SK-N-SH treated with all-trans-retinoic acid at 6 μM for 48 hours (cell line): ENCODE data around the gene ETFB.

Experiments
- PATZ1 ChIP-seq: fragments of 250-450 bp; sonication (Bioruptor Pico); IDR thresholded peaks from 2 replicates; pipeline ENCODE4 v1.8.0; 2020; ENCODE audit warnings: mild to moderate bottlenecking, moderate library complexity, borderline replicate concordance
- TSHZ2 ChIP-seq: fragments of 250-450 bp; sonication (Bioruptor Pico); IDR thresholded peaks from 2 replicates; pipeline ENCODE4 v1.5.0; 2020; ENCODE audit warnings: mild to moderate bottlenecking, moderate library complexity
- ZFP30 ChIP-seq: fragments of 450-650 bp; formaldehyde crosslinking; IDR thresholded peaks from 2 replicates; pipeline ENCODE4 v1.5.0; 2022; ENCODE audit warnings: mild to moderate bottlenecking, moderate library complexity
- TF ChIP-seq, protein P1 (sequence below): fragments of 250-450 bp; sonication (Bioruptor Pico); IDR thresholded peaks from 2 replicates; pipeline ENCODE4 v1.5.1; 2021; ENCODE audit warnings: mild to moderate bottlenecking, moderate library complexity

DNA sequence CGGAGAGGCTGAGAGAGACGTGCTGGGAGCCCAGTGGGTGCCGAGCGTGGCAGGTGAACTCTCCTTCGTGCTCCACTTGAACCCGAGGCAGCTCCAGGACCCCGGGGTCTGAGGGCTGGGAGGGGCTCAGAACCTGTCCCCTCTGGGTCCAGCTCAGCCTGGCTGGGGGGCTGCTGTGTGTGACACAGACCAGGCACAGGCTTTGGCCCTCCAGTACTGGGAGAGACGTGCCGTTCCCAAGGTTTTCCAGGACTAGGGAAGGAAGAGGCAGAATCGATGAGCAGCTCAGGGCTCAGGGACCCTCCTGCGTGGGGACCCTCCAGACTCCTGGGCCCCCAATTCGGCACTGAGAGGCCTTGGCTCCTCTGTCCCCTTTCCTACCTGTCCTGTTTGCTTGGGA lies 49.0 kb upstream of the ETFB start:
- TF ChIP-seq TSHZ2 (CRISPR knock-in tag) (no peak), PATZ1 (CRISPR knock-in tag) (no peak), ZFP30 (CRISPR knock-in tag) (no peak)
- TF ChIP-seq, protein P1, sequence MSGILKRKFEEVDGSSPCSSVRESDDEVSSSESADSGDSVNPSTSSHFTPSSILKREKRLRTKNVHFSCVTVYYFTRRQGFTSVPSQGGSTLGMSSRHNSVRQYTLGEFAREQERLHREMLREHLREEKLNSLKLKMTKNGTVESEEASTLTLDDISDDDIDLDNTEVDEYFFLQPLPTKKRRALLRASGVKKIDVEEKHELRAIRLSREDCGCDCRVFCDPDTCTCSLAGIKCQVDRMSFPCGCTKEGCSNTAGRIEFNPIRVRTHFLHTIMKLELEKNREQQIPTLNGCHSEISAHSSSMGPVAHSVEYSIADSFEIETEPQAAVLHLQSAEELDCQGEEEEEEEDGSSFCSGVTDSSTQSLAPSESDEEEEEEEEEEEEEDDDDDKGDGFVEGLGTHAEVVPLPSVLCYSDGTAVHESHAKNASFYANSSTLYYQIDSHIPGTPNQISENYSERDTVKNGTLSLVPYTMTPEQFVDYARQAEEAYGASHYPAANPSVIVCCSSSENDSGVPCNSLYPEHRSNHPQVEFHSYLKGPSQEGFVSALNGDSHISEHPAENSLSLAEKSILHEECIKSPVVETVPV (CRISPR knock-in tag) = no peak
